ENCODE results near the gene SETD9. TPM values are rescaled to one million over a fixed set of nuclear protein-coding genes. Genes with fewer than 3 reads are reported as not detected.
A peak's percentile ranks its signal among the peaks of the same experiment; 100 is the strongest.

SETD9 gene
- total and polyA plus RNA-seq, 7 donors, result 6.6 to 34.2 (median 23.7) TPM

DNA sequence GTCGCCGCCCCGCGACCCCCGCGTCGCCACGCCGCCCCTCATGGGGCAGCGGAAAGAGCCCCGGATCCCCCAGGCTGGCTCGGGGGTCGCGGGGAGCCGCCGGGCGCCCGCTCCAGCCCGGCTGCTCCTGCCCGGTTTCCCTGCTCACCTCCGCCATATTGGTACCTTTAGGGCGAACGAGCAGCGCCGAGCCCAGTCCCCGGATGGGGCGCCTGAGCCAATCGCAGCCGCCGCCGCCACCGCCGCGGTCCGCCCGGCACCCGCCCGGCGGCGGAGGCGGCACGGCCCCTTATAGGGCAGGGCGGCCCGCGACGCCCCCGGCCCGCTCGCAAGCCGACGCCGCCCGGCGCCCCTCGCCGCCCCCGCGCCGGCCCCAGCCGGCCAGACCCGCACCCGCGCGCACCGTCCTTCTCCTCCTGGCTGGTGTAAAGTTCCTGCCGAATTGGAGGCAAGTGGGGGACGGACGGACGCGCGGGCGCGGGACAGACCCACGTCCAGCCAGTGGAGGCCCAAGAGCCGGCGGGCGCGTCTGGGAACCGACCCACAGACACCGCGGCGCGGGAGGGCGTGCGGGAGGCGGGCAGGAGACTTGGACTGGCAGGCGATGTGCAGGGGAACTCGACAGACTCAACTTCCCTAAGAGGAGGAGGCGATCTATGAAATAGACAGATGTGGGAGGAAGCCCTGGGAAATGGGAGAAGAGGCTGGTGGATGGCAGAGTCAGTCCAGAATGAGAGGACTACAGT lies 42.7 kb downstream of the SETD9 start, which contains the start of gene MIER3:
MIER3 (minus strand) TSS at position 178 of the 746 bp plus-strand sequence; CDS start at position 157, 21 bp downstream.
- peaks cover 0 to 21% (median 16%) of the 10 kb centered on the region in 4 donors for H3K4me1 ChIP-seq
- TF ChIP-seq POLR2AphosphoS5 (IDR thresholded peaks at IDR 0.05) (peak in 2 of 4 donors; percentile 17 to 47), EP300 (IDR thresholded peaks at IDR 0.05) (no peak)
- H3K4me3 ChIP-seq, result peak within 1 kb of the TSS; percentile 70 to 95 (median 93)
- WGBS, 2 donors, result 0 to 1% methylated on average over 89 of the region's 89 CpGs
- peak within 1 kb of the TSS; percentile 87 to 95 (median 92) for H3K27ac ChIP-seq
- intact Hi-C loops (cut with DNase I), result loop anchor here (1.0 to 5.0 kb wide), 4 partner anchors 42 to 269 kb away; partner anchors contain the start of gene MAP3K1
- no peaks in the 10 kb centered on the region for H3K9me3 ChIP-seq
- DNase-seq, result peak; percentile 88
- no peaks in the 10 kb centered on the region for H3K27me3 ChIP-seq
- H3K36me3 ChIP-seq, result no peaks in the 10 kb centered on the region

DNA sequence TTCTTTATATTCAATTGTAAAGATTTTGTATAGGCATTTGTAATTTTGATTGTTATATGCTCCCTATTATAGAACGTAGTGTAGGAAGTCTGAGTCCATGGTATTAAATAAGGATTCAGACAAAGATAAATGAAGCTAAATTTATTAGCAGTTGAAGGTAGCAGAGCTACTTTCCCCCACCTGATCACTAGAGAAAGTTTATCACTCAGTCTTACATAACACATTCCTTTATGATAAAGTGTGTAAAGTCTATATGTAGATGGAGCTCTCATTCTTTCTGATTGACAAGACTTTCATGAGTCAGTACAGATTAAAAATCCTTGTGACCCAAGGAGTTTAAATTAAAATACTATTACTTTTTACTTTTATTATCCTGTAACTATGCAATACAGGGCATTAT lies 44.9 kb downstream of the SETD9 start:
- H3K36me3 ChIP-seq, result no peaks in the 10 kb centered on the region
- TF ChIP-seq POLR2A (IDR thresholded peaks at IDR 0.05) (no peak), POLR2AphosphoS5 (IDR thresholded peaks at IDR 0.05) (no peak), EP300 (IDR thresholded peaks at IDR 0.05) (no peak)
- TF ChIP-seq, protein P1, sequence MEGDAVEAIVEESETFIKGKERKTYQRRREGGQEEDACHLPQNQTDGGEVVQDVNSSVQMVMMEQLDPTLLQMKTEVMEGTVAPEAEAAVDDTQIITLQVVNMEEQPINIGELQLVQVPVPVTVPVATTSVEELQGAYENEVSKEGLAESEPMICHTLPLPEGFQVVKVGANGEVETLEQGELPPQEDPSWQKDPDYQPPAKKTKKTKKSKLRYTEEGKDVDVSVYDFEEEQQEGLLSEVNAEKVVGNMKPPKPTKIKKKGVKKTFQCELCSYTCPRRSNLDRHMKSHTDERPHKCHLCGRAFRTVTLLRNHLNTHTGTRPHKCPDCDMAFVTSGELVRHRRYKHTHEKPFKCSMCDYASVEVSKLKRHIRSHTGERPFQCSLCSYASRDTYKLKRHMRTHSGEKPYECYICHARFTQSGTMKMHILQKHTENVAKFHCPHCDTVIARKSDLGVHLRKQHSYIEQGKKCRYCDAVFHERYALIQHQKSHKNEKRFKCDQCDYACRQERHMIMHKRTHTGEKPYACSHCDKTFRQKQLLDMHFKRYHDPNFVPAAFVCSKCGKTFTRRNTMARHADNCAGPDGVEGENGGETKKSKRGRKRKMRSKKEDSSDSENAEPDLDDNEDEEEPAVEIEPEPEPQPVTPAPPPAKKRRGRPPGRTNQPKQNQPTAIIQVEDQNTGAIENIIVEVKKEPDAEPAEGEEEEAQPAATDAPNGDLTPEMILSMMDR (IDR thresholded peaks at IDR 0.05), result no peak
- intact Hi-C loops (cut with DNase I), result loop anchor here (5.0 kb wide), 1 partner anchor 137 kb away; the partner anchor contains the start of gene MAP3K1
- DNase-seq, result no peak
- no peak overlapping the region for H3K27ac ChIP-seq
- H3K9me3 ChIP-seq, result no peaks in the 10 kb centered on the region
- peaks cover 0 to 18% (median 12%) of the 10 kb centered on the region in 4 donors for H3K4me1 ChIP-seq
- WGBS, 2 donors, result 94 to 98% methylated on average over 1 of the region's 1 CpG
- no peaks in the 10 kb centered on the region for H3K27me3 ChIP-seq
- H3K4me3 ChIP-seq, result no peak overlapping the region

GRCh38 chr5:56958595-56958994 lies 49.2 kb downstream of the SETD9 start:
- Histone ChIP-seq H3K36me3 (no peaks in the 10 kb centered on the region), H3K9me3 (no peaks in the 10 kb centered on the region), H3K27ac (no peak overlapping the region), H3K4me1 (no peaks in the 10 kb centered on the region), H3K27me3 (no peaks in the 10 kb centered on the region), H3K4me3 (no peak overlapping the region)
- whole genome bisulfite sequencing, 2 donors, result 53 to 79% methylated on average over 2 of the region's 2 CpGs
- TF ChIP-seq POLR2AphosphoS5 (IDR thresholded peaks at IDR 0.05), result no peak
- TF ChIP-seq, protein P1 (IDR thresholded peaks at IDR 0.05), result no peak
- no peak for DNase-seq
- intact Hi-C loops (cut with DNase I), result no loop called here

DNA sequence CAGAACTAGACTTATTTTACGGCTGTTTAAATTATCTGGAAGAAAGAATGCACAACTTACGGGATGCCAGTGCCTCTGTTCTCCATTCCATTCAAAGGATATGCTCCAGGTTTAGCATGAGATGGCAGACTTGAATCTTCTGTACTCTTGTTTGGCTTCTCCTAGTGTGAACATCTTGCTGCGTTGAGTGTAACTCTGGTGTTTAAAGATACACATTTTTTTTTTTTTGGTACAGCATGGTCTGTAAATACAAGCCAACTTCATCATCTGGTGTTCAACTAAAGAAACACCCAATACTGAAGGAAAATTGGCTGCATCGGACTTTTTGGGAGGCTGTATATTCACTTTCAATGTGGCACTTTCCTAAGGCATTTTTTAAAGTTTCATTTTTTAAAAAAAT lies 49.9 kb downstream of the SETD9 start:
- TF ChIP-seq, protein P1 (IDR thresholded peaks at IDR 0.05), result no peak
- TF ChIP-seq POLR2A (IDR thresholded peaks at IDR 0.05), result no peak
- 85 to 89% methylated on average over 4 of the region's 4 CpGs for WGBS, 2 donors
- Histone ChIP-seq H3K36me3 (no peaks in the 10 kb centered on the region), H3K4me3 (no peak overlapping the region), H3K27ac (no peak overlapping the region), H3K27me3 (no peaks in the 10 kb centered on the region), H3K9me3 (no peaks in the 10 kb centered on the region), H3K4me1 (no peaks in the 10 kb centered on the region)
- DNase-seq, result no peak
- intact Hi-C loops (cut with DNase I), result no loop called here

DNA sequence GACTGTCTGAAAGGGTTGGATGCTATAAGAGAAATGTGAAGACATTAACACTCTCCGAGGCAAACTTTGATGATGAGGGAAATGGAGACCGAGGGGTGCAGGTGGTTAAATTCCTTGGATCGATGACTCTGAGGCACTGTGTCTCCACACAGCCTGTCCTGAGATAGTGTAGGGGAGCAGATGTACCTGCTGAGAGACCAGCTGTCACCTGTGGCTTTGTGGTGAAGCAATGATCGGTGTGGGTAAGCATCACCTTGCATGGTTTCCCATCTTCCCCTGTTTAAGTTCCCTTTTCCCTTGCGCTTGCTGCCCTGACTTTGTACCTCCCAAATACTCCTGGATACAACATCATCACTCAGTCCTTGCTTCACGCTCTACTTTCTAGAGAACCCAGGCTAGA lies 52.4 kb downstream of the SETD9 start:
- TF ChIP-seq, protein P1 (IDR thresholded peaks at IDR 0.05), result no peak
- TF ChIP-seq POLR2AphosphoS5 (IDR thresholded peaks at IDR 0.05), result no peak
- no peak for TF ChIP-seq POLR2A (IDR thresholded peaks at IDR 0.05)
- TF ChIP-seq EP300 (IDR thresholded peaks at IDR 0.05), result no peak
- WGBS, 2 donors, result 86 to 95% methylated on average over 6 of the region's 6 CpGs

More for the DNA sequence above, 52.4 kb downstream of the SETD9 start:
- Histone ChIP-seq H3K27me3 (no peaks in the 10 kb centered on the region), H3K4me3 (no peak overlapping the region), H3K36me3 (no peaks in the 10 kb centered on the region), H3K9me3 (no peaks in the 10 kb centered on the region), H3K4me1 (no peaks in the 10 kb centered on the region), H3K27ac (no peak overlapping the region)
- no peak for DNase-seq
- intact Hi-C loops (cut with DNase I), result no loop called here
